ENCODE results near the gene IMPA2.
"Not testable (repeated sequence)": the region's sequence is repeated elsewhere in the genome, so short reads cannot be mapped to it uniquely, and the experiment has no call there.

- not testable (repeated sequence) for TF ChIP-seq CTCF, EZH2, EZH2phosphoT487 (IDR thresholded peaks at IDR 0.05)
Measured at GRCh38 chr18:12071066-12071465, 89.8 kb downstream of the IMPA2 start.

All from neural progenitor cell (in vitro differentiated cells).